Thoracic aorta (tissue), 2 donors: Measurements from ENCODE around the gene RIPK1. TPM values are rescaled to one million over a fixed set of nuclear protein-coding genes. Genes with fewer than 3 reads are reported as not detected.

ENCODE experiments used
- ATAC-seq: fragments of 150-250 bp; one replicate; pipeline ENCODE4 v1.8.0; 2017; ENCODE audit warnings: low read depth; ENCODE audit not compliant: insufficient number of reproducible peaks, low FRiP score
- DNase-seq: peaks from one replicate; pipeline ENCODE4 v3.0.0-alpha.2; 2020; ENCODE audit warnings: low spot score
- H3K27ac ChIP-seq, 2 donors: fragments of 200-600 bp; sonication (generic); 1 replicate in 1 of 2; 2 replicates in 1 of 2; pipeline ENCODE4 v1.5.1; 2016; ENCODE audit warnings: mild to moderate bottlenecking in 2 of 2, moderate library complexity in 2 of 2
- H3K27me3 ChIP-seq: fragments of 200-600 bp; sonication (generic); replicated peaks from 2 replicates; pipeline ENCODE4 v1.6.0; 2016; ENCODE audit warnings: mild to moderate bottlenecking; ENCODE audit not compliant: insufficient read depth
- H3K36me3 ChIP-seq: fragments of 200-600 bp; sonication (generic); one replicate; pipeline ENCODE4 v1.5.1; 2016
- H3K4me1 ChIP-seq, 2 donors: fragments of 200-600 bp; sonication (generic); 1 replicate in 1 of 2; 2 replicates in 1 of 2; pipeline versions ENCODE4 v1.5.1 to v1.6.0; 2016; ENCODE audit warnings: low read depth in 2 of 2, mild to moderate bottlenecking in 1 of 2; ENCODE audit not compliant: control insufficient read depth in 1 of 2
- H3K4me3 ChIP-seq: fragments of 200-600 bp; sonication (generic); 2 replicates; pipeline ENCODE4 v1.5.1; 2016; ENCODE audit warnings: mild to moderate bottlenecking
- H3K9me3 ChIP-seq: fragments of 200-600 bp; sonication (generic); 2 replicates; pipeline ENCODE4 v1.5.1; 2016
- CTCF ChIP-seq: fragments of 200-600 bp; sonication (generic); IDR thresholded peaks from one replicate; pipeline ENCODE4 v1.5.1; 2019; ENCODE audit warnings: antibody characterized with exemption
- total RNA-seq, 2 donors: library from RNA; depleted of rRNA; stranded (reverse); fragments of >200 nt; gene quantifications; one replicate each; pipeline versions ENCODE4 v1.1.0 to v1.2.3, GENCODE V29; 2016

RIPK1 gene
- total RNA-seq, 2 donors from 2014 or later, result 17.2 to 44.5 TPM

DNA sequence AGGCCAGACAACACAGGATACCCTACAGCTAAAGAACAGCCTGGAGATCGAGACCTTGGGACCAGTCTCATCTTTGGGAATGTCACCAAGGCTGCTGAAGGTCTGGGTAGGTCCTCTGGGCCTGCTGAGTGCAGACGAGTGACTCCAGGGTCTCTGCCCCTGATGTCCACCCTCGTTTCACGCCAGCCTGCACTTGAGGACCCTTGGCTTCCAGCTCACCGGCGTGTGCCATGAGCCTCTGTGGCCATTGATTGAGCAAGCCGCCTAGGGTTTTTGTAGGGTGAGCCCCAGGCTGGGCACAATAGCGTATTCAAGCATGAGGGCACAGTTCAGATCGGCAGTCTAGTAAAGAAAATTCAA is 54.5 kb downstream of the RIPK1 start:
- no peak for ATAC-seq
- H3K27ac ChIP-seq, result no peak overlapping the region

DNA sequence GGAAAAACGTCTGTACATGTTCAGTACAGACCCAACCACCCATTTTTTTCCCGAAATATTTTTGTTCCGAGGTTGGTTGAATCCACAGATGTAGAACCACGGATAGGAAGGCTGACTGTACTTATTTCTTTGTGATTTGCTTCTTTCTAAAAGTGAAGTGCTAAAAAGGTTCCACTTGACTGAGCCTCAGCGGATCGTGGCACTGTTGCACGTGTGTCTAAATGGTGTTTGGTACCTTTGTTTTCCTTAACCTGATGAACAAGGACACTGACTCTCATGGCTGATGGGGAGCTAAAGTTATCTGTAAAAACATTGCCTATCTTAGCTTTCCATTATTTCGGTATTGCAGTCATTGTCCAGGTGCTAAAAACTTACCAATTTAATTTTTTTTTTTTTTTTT is 56.4 kb downstream of the RIPK1 start:
- Histone ChIP-seq H3K27ac (no peak overlapping the region), H3K27me3 (no peaks in the 10 kb centered on the region), H3K4me3 (no peak overlapping the region), H3K4me1 (peaks cover 0 to 9% of the 10 kb centered on the region in 2 donors), H3K36me3 (peaks cover under 1% of the 10 kb centered on the region), H3K9me3 (no peaks in the 10 kb centered on the region)
- DNase-seq (no peak), ATAC-seq (no peak)
- no peak for TF ChIP-seq CTCF

More for the DNA sequence above, 54.5 kb downstream of the RIPK1 start:
- Histone ChIP-seq H3K27me3 (no peaks in the 10 kb centered on the region), H3K4me1 (peaks cover 0 to 12% of the 10 kb centered on the region in 2 donors), H3K36me3 (no peaks in the 10 kb centered on the region), H3K9me3 (no peaks in the 10 kb centered on the region), H3K4me3 (no peak overlapping the region)
- no peak for DNase-seq
- TF ChIP-seq CTCF, result no peak

GRCh38 chr6:3125815-3126214 is 57.5 kb downstream of the RIPK1 start:
- H3K27me3 ChIP-seq, result no peaks in the 10 kb centered on the region
- ATAC-seq (no peak), DNase-seq (no peak)
- TF ChIP-seq CTCF, result no peak
- H3K4me3 ChIP-seq, result no peak overlapping the region
- H3K9me3 ChIP-seq, result no peaks in the 10 kb centered on the region
- peaks cover 7% of the 10 kb centered on the region for H3K36me3 ChIP-seq
- H3K27ac ChIP-seq, result no peak overlapping the region
- peaks cover 0 to 9% of the 10 kb centered on the region in 2 donors for H3K4me1 ChIP-seq

DNA sequence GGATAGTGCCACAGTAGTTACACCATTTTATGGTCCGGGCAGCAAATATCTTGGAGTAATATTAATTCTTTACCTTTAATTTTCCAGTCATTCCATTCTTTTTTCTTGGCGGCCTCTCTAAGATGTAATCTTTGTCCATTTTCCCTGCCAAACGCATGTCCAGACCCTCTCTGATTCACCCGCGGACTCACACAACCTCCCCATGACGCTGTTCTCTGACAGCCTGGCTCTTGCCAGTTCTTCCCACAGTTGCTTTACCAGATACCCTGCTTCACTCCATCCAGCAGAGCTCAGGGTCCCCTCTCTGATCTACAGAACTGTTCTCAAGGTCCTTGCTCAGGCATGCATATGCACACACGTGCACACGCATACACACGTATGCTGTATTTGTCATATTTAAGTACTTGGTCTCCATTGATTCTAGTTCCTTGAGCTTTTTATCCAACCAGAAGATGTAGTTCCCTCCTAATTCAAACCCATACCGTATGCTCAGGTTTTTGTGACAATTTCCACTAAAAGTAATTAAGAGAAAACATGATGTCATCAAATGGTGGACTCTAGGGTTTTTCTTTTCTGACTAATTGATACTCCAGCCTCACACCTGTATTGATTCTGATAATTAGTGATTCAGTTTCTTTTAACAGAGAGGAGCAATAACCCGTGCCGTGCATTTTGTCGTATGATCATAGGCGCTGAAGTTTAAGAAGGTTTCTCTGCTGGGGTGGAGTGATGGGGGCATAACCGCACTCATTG is 60.2 kb downstream of the RIPK1 start:
- no peaks in the 10 kb centered on the region for H3K27me3 ChIP-seq
- peaks cover 0 to 9% of the 10 kb centered on the region in 2 donors for H3K4me1 ChIP-seq
- H3K36me3 ChIP-seq, result peaks cover 7% of the 10 kb centered on the region
- H3K27ac ChIP-seq, result no peak overlapping the region
- no peak for ATAC-seq
- H3K4me3 ChIP-seq, result no peak overlapping the region
- H3K9me3 ChIP-seq, result no peaks in the 10 kb centered on the region
- no peak for DNase-seq
- no peak for TF ChIP-seq CTCF

GRCh38 chr6:3131695-3132094 is 63.4 kb downstream of the RIPK1 start:
- TF ChIP-seq CTCF, result no peak
- Histone ChIP-seq H3K36me3 (peaks cover 7% of the 10 kb centered on the region), H3K4me1 (peaks cover 0 to 9% of the 10 kb centered on the region in 2 donors), H3K27ac (no peak overlapping the region), H3K9me3 (no peaks in the 10 kb centered on the region), H3K4me3 (no peak overlapping the region), H3K27me3 (no peaks in the 10 kb centered on the region)
- ATAC-seq, result no peak
- DNase-seq, result no peak
